ENCODE measurements around the gene LONRF2. TPM values are rescaled to one million over a fixed set of nuclear protein-coding genes. Genes with fewer than 3 reads are reported as not detected.

Gene LONRF2
- total and polyA plus RNA-seq, 2 of the 13 experiments (the other 11 are each of a cell fraction or from before 2014, with no cell fraction given): not detected

DNA sequence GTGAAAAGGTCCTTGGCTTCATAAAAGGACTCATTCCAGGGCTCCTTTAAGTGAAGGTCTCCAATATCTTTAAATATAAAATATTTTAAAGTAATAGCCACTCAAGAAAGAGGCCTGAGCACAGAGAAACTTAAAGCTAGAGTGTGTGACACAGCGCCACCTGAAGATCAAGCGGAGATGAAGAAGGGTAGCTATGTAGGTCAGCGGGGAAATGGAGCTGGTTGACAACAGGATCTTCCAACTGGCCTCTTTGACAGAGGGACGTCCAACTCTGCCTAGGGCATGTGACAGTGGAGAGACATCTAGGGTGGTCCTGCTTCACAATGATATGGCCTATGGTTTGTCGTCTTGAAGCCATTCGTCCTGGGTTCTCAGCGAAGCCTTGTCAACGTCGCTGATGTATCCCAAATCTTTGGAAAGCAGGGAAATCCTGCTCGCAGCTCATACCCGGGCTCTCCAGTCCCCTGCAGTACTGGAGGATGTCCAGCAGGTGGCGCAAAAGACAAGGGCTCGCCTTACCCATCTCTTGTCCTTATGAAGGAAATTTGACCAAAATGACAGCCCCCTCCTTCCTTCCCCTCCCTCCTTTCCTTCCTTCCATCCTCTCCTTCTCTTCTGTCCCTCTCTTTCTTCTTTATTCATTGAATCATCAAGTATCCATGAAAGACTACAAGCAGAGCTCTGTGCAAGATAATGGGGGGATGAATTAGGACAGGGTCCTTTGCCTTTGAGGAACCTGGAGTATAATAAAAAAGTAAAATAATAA, 59.6 kb downstream of the LONRF2 start:
- H3K4me2 ChIP-seq (ENCODE audit: low read depth, low read length): no peak overlapping the region
- TF ChIP-seq, protein P1, sequence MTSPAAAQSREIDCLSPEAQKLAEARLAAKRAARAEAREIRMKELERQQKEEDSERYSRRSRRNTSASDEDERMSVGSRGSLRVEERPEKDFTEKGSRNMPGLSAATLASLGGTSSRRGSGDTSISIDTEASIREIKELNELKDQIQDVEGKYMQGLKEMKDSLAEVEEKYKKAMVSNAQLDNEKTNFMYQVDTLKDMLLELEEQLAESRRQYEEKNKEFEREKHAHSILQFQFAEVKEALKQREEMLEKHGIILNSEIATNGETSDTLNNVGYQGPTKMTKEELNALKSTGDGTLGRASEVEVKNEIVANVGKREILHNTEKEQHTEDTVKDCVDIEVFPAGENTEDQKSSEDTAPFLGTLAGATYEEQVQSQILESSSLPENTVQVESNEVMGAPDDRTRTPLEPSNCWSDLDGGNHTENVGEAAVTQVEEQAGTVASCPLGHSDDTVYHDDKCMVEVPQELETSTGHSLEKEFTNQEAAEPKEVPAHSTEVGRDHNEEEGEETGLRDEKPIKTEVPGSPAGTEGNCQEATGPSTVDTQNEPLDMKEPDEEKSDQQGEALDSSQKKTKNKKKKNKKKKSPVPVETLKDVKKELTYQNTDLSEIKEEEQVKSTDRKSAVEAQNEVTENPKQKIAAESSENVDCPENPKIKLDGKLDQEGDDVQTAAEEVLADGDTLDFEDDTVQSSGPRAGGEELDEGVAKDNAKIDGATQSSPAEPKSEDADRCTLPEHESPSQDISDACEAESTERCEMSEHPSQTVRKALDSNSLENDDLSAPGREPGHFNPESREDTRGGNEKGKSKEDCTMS (CRISPR knock-in tag; conservative IDR thresholded peaks at IDR 0.05): no peak
- TF ChIP-seq ZNF501 (CRISPR knock-in tag; IDR thresholded peaks at IDR 0.05) (0 out of 2 replicates have a peak, but pooled peaks have one; percentile 11), ZFYVE20 (CRISPR knock-in tag; IDR thresholded peaks at IDR 0.05; ENCODE audit: borderline replicate concordance, low read depth) (no peak), ZNF230 (CRISPR knock-in tag; IDR thresholded peaks at IDR 0.05) (no peak), KMT2B (CRISPR knock-in tag; IDR thresholded peaks at IDR 0.05) (0 out of 2 replicates have a peak, but pooled peaks have one; percentile 15), ZFX (CRISPR knock-in tag; IDR thresholded peaks at IDR 0.05; ENCODE audit: low read depth) (no peak), RXRA (CRISPR knock-in tag; IDR thresholded peaks at IDR 0.05) (0 out of 2 replicates have a peak, but pooled peaks have one; percentile 16), ZNF33B (CRISPR knock-in tag; IDR thresholded peaks at IDR 0.05) (0 out of 2 replicates have a peak, but pooled peaks have one; percentile 23), TAF1 (CRISPR knock-in tag; IDR thresholded peaks at IDR 0.05) (no peak), ZNF546 (CRISPR knock-in tag; conservative IDR thresholded peaks at IDR 0.05) (no peak), PCBP2 (optimal IDR thresholded peaks at IDR 0.05; ENCODE audit: low read depth, low read length, poor library complexity, severe bottlenecking) (peak; percentile 84), RAD21 (CRISPR knock-in tag; IDR thresholded peaks at IDR 0.05) (peak; percentile 80)
- TF ChIP-seq, protein P2, sequence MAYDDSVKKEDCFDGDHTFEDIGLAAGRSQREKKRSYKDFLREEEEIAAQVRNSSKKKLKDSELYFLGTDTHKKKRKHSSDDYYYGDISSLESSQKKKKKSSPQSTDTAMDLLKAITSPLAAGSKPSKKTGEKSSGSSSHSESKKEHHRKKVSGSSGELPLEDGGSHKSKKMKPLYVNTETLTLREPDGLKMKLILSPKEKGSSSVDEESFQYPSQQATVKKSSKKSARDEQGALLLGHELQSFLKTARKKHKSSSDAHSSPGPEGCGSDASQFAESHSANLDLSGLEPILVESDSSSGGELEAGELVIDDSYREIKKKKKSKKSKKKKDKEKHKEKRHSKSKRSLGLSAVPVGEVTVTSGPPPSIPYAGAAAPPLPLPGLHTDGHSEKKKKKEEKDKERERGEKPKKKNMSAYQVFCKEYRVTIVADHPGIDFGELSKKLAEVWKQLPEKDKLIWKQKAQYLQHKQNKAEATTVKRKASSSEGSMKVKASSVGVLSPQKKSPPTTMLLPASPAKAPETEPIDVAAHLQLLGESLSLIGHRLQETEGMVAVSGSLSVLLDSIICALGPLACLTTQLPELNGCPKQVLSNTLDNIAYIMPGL (CRISPR knock-in tag; IDR thresholded peaks at IDR 0.05; ENCODE audit: borderline replicate concordance in 1 of 2, low read depth in 1 of 2): 0 out of 4 replicates have a peak, but pooled peaks of 1 of the 2 experiments have one; percentile 21
- TF ChIP-seq, protein P3, sequence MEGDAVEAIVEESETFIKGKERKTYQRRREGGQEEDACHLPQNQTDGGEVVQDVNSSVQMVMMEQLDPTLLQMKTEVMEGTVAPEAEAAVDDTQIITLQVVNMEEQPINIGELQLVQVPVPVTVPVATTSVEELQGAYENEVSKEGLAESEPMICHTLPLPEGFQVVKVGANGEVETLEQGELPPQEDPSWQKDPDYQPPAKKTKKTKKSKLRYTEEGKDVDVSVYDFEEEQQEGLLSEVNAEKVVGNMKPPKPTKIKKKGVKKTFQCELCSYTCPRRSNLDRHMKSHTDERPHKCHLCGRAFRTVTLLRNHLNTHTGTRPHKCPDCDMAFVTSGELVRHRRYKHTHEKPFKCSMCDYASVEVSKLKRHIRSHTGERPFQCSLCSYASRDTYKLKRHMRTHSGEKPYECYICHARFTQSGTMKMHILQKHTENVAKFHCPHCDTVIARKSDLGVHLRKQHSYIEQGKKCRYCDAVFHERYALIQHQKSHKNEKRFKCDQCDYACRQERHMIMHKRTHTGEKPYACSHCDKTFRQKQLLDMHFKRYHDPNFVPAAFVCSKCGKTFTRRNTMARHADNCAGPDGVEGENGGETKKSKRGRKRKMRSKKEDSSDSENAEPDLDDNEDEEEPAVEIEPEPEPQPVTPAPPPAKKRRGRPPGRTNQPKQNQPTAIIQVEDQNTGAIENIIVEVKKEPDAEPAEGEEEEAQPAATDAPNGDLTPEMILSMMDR (CRISPR knock-in tag; IDR thresholded peaks at IDR 0.05): peak; percentile 91
- TF ChIP-seq, protein P4, sequence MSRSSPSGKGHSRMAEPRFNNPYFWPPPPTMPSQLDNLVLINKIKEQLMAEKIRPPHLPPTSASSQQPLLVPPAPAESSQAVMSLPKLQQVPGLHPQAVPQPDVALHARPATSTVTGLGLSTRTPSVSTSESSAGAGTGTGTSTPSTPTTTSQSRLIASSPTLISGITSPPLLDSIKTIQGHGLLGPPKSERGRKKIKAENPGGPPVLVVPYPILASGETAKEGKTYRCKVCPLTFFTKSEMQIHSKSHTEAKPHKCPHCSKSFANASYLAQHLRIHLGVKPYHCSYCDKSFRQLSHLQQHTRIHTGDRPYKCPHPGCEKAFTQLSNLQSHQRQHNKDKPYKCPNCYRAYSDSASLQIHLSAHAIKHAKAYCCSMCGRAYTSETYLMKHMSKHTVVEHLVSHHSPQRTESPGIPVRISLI (CRISPR knock-in tag; IDR thresholded peaks at IDR 0.05; ENCODE audit: borderline replicate concordance): no peak

More for the DNA sequence above, 59.6 kb downstream of the LONRF2 start:
- H3K9me3 ChIP-seq (ENCODE audit: low read length): no peaks in the 10 kb centered on the region
- ChIA-PET CTCF (ENCODE audit: low intra/inter-chr PET ratio, low total read pairs) (interaction anchor here (1.2 to 4.4 kb wide), 2 partner anchors 119 to 704 kb away, joined by 6 to 68 read pairs; no protein-coding TSS in a partner anchor), POLR2A (interaction anchor here (1.9 kb wide), 1 partner anchor 118 kb away, joined by 5 read pairs; no protein-coding TSS in a partner anchor)
- in situ Hi-C loops (cut with HindIII; ENCODE audit: extremely low pct_ligation_motif_present, low pct_unique_long_range_greater_than_20kb) (loop anchor here (5.0 kb wide), 1 partner anchor 120 kb away; no protein-coding TSS in a partner anchor), intact Hi-C loops (cut with micrococcal nuclease; ENCODE audit: unreplicated experiment) (loop anchor here (1.0 to 5.0 kb wide), 2 partner anchors 119 to 445 kb away; no protein-coding TSS in a partner anchor)
- ATAC-seq: peak; percentile 70
- H3K27me3 ChIP-seq (ENCODE audit: control insufficient read depth in 1 of 2, insufficient read depth in 2 of 2, low read length in 2 of 2): peaks cover 0 to 4% of the 10 kb centered on the region in 2 experiments; a peak in 2 of 5 replicates
- H3K9ac ChIP-seq (ENCODE audit: insufficient read depth, low read depth, low read length): no peak overlapping the region
- no peaks in the 10 kb centered on the region for H3K36me3 ChIP-seq (replicated peaks in 1 of 2; ENCODE audit: control insufficient read depth in 1 of 2, insufficient read depth in 2 of 2, low read length in 2 of 2)
- BruUV-seq (replicated peaks): no TSS peak
- no peaks in the 10 kb centered on the region for H4K20me1 ChIP-seq (ENCODE audit: insufficient read depth, low read length)
- H3K27ac ChIP-seq (ENCODE audit: extremely low read length, insufficient read depth, low read length): no peak overlapping the region
- no peak overlapping the region for H3K4me3 ChIP-seq (replicated peaks in 1 of 3; ENCODE audit: insufficient read depth in 1 of 3, low read depth in 2 of 3, low read length in 3 of 3)
- H3K4me1 ChIP-seq (ENCODE audit: insufficient read depth, low read length): no peaks in the 10 kb centered on the region
- FAIRE-seq: peak; percentile 91
- WGBS (ENCODE audit: low lambda C conversion rate): 3% methylated on average over 7 of the region's 13 CpGs
- no peaks in the 10 kb centered on the region for H3K79me2 ChIP-seq (ENCODE audit: insufficient read depth, low read length)
- no peak overlapping the region for H2AFZ ChIP-seq (ENCODE audit: low read length)
- peak; percentile 41 for DNase-seq (ENCODE audit: low spot score)
